Neural progenitor cell (in vitro differentiated cells): ENCODE data around the gene EIF4A3. TPM values are rescaled to one million over a fixed set of nuclear protein-coding genes. Genes with fewer than 3 reads are reported as not detected.
A peak's percentile ranks its signal among the peaks of the same experiment; 100 is the strongest.

ENCODE experiments used
- DNase-seq: peaks from one replicate; pipeline ENCODE4 v3.0.0-alpha.2; 2016; ENCODE audit warnings: low spot score
- H2AFZ ChIP-seq: fragments of 200-600 bp; sonication (generic); replicated peaks from 2 replicates; pipeline ENCODE4 v1.6.1; 2016; ENCODE audit warnings: antibody characterized with exemption
- H3F3A ChIP-seq: fragments of 200-600 bp; sonication (generic); 2 replicates; pipeline ENCODE4 v1.6.1; 2016; ENCODE audit warnings: antibody characterized with exemption, low read depth
- H3K27ac ChIP-seq: fragments of 200-600 bp; sonication (generic); 2 replicates; pipeline ENCODE4 v1.5.1; 2016; ENCODE audit warnings: mild to moderate bottlenecking
- H3K27me3 ChIP-seq: fragments of 200-600 bp; sonication (generic); 2 replicates; pipeline ENCODE4 v1.6.1; 2016; ENCODE audit warnings: mild to moderate bottlenecking, moderate library complexity
- H3K36me3 ChIP-seq: fragments of 200-600 bp; sonication (generic); 2 replicates; pipeline ENCODE4 v1.5.1; 2016
- H3K4me1 ChIP-seq: fragments of 200-600 bp; sonication (generic); 2 replicates; pipeline ENCODE4 v1.6.1; 2016; ENCODE audit warnings: mixed run types
- H3K4me2 ChIP-seq: fragments of 200-600 bp; sonication (generic); 2 replicates; pipeline ENCODE4 v1.6.1; 2016
- H3K4me3 ChIP-seq: fragments of 200-600 bp; sonication (generic); 2 replicates; pipeline ENCODE4 v1.5.1; 2016
- H3K79me2 ChIP-seq: fragments of 200-600 bp; sonication (generic); 2 replicates; pipeline ENCODE4 v1.6.1; 2016; ENCODE audit warnings: low read depth
- H3K9ac ChIP-seq: fragments of 200-600 bp; sonication (generic); 2 replicates; pipeline ENCODE4 v1.6.1; 2016
- H3K9me3 ChIP-seq: fragments of 200-600 bp; sonication (generic); 2 replicates; pipeline ENCODE4 v1.5.1; 2016; ENCODE audit warnings: low read depth
- H4K20me1 ChIP-seq: fragments of 200-600 bp; sonication (generic); 2 replicates; pipeline ENCODE4 v1.6.1; 2016; ENCODE audit warnings: low read depth
- H3K27ac Mint-ChIP-seq: 3 replicates; pipeline ENCODE4 v1.8.0; 2021; ENCODE audit warnings: mixed read lengths
- H3K27me3 Mint-ChIP-seq: 2 replicates; pipeline ENCODE4 v1.8.0; 2022; ENCODE audit warnings: low read depth, mild to moderate bottlenecking, inconsistent platforms, moderate library complexity, mixed read lengths; ENCODE audit not compliant: insufficient read depth
- H3K36me3 Mint-ChIP-seq: 3 replicates; pipeline ENCODE4 v1.8.0; 2021; ENCODE audit warnings: mixed read lengths
- H3K4me1 Mint-ChIP-seq: 3 replicates; pipeline ENCODE4 v1.8.0; 2021; ENCODE audit warnings: mixed read lengths
- H3K4me3 Mint-ChIP-seq: 3 replicates; pipeline ENCODE4 v1.8.0; 2021; ENCODE audit warnings: mild to moderate bottlenecking, moderate library complexity, mixed read lengths
- H3K9me3 Mint-ChIP-seq: 3 replicates; pipeline ENCODE4 v1.8.0; 2020; ENCODE audit warnings: mixed read lengths
- EZH2 ChIP-seq: fragments of 200-600 bp; sonication (generic); IDR thresholded peaks from 2 replicates; pipeline ENCODE4 v1.6.1; 2017; ENCODE audit warnings: antibody characterized with exemption, mild to moderate bottlenecking, moderate library complexity
- EZH2phosphoT487 ChIP-seq: fragments of 200-600 bp; sonication (generic); IDR thresholded peaks from 2 replicates; pipeline ENCODE4 v1.6.1; 2017; ENCODE audit warnings: antibody characterized with exemption
- total RNA-seq: library from RNA; depleted of rRNA; stranded (reverse); fragments of >200 nt; gene quantifications from 2 replicates; pipeline ENCODE4 v1.2.3, GENCODE V29; 2015; ENCODE audit warnings: low replicate concordance
- TF ChIP-seq, protein P1 (sequence below): fragments of 200-600 bp; sonication (generic); IDR thresholded peaks from 2 replicates; pipeline ENCODE4 v1.5.1; 2017; ENCODE audit warnings: antibody characterized with exemption, mild to moderate bottlenecking

EIF4A3 gene
- total RNA-seq, 1 donor from 2014 or later, result 102 TPM

DNA sequence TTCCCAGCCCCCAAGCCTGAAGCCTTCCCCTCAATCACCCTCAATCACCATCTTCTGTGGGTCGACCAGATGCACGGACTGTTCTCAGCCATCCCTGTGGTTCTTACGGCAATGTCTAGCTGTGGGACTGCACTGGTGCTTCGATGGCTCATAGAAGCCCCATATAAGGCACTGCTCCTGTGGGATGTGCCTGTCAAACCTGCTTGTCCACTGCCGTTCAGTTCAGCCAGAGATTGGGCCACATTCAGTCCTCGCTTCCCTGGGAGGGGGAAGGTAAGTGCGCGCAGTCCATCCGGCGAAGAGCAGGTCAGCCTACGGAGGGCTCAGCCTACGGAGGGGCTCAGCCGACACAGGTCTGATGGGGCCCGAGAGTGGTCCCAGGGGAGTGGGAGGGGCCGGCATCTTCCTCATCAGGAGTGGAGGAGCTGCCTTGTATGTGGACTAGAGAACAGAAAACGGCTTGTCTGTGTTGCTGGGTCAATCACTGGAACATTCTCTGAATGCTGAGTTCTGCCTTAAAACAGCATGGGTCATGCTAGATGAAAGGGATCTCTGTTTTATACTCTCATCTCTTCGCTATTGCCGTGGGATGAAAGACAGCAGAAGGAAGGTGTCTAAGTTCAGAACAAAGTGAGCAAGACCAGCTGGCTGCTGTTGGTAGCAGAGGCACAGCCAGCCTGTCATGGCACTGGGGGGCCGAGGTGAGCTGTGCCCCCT is 23.0 kb upstream of the EIF4A3 start, which contains the start of gene CARD14:
Gene CARD14 (plus strand): TSS at position 247 of the 717 bp plus-strand sequence. CDS start 11,409 bp downstream, outside the sequence.
- Histone ChIP-seq H3F3A (no peaks in the 10 kb centered on the region), H3K9me3 (no peaks in the 10 kb centered on the region), H3K27me3 (no peaks in the 10 kb centered on the region), H3K9ac (no peak within 1 kb of the TSS), H2AFZ (no peak within 1 kb of the TSS), H3K36me3 (no peaks in the 10 kb centered on the region), H3K79me2 (no peaks in the 10 kb centered on the region), H3K27ac (no peak within 1 kb of the TSS), H3K4me3 (no peak within 1 kb of the TSS), H3K4me1 (no peaks in the 10 kb centered on the region), H3K4me2 (no peak within 1 kb of the TSS), H4K20me1 (no peaks in the 10 kb centered on the region)
- Mint-ChIP-seq H3K4me1 (peaks cover 5% of the 10 kb centered on the region), H3K9me3 (no peaks in the 10 kb centered on the region), H3K27ac (peak within 1 kb of the TSS; percentile 50), H3K27me3 (peaks cover 6% of the 10 kb centered on the region), H3K4me3 (no peak within 1 kb of the TSS), H3K36me3 (no peaks in the 10 kb centered on the region)
- DNase-seq, result no peak
- TF ChIP-seq EZH2 (no peak), EZH2phosphoT487 (no peak)
- TF ChIP-seq, protein P1, sequence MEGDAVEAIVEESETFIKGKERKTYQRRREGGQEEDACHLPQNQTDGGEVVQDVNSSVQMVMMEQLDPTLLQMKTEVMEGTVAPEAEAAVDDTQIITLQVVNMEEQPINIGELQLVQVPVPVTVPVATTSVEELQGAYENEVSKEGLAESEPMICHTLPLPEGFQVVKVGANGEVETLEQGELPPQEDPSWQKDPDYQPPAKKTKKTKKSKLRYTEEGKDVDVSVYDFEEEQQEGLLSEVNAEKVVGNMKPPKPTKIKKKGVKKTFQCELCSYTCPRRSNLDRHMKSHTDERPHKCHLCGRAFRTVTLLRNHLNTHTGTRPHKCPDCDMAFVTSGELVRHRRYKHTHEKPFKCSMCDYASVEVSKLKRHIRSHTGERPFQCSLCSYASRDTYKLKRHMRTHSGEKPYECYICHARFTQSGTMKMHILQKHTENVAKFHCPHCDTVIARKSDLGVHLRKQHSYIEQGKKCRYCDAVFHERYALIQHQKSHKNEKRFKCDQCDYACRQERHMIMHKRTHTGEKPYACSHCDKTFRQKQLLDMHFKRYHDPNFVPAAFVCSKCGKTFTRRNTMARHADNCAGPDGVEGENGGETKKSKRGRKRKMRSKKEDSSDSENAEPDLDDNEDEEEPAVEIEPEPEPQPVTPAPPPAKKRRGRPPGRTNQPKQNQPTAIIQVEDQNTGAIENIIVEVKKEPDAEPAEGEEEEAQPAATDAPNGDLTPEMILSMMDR, result no peak

DNA sequence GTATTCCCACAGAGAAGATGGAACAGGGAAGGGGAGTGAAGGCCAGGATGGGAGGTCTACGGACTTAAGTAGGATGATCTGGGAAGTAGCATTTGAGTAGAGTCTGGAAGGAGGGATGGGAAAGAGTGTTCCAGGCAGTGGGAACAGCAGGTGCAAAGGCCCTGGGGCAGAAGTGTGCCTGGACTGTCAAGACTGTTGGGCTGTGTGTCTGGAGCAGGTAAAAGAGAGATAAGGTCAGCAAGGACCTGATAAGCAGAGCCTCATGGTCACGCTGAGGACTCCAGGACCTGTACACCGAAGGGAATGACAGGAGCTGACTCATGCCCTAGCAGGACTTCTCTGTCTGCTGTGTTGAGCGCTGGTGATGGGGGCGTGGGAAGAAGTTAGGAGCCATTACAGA is 22.2 kb upstream of the EIF4A3 start:
- Histone ChIP-seq H3K9me3 (no peaks in the 10 kb centered on the region), H2AFZ (no peak overlapping the region), H3K4me3 (no peak overlapping the region), H3K4me1 (no peaks in the 10 kb centered on the region), H3K27me3 (no peaks in the 10 kb centered on the region), H3K27ac (no peak overlapping the region), H3K36me3 (no peaks in the 10 kb centered on the region), H3F3A (no peaks in the 10 kb centered on the region), H4K20me1 (no peaks in the 10 kb centered on the region), H3K79me2 (no peaks in the 10 kb centered on the region), H3K9ac (no peak overlapping the region), H3K4me2 (no peak overlapping the region)
- TF ChIP-seq EZH2 (no peak), EZH2phosphoT487 (no peak)
- TF ChIP-seq, protein P1, result no peak
- no peak for DNase-seq
- Mint-ChIP-seq H3K4me1 (peaks cover 5% of the 10 kb centered on the region), H3K36me3 (no peaks in the 10 kb centered on the region), H3K9me3 (no peaks in the 10 kb centered on the region), H3K27me3 (peaks cover 4% of the 10 kb centered on the region), H3K4me3 (no peak overlapping the region), H3K27ac (peak overlapping the region; percentile 50)

GRCh38 chr17:80168371-80168770 is 21.4 kb upstream of the EIF4A3 start:
- Histone ChIP-seq H3K27me3 (no peaks in the 10 kb centered on the region), H3K9me3 (no peaks in the 10 kb centered on the region), H4K20me1 (no peaks in the 10 kb centered on the region), H3K4me3 (no peak overlapping the region), H3K27ac (no peak overlapping the region), H3F3A (no peaks in the 10 kb centered on the region), H3K36me3 (no peaks in the 10 kb centered on the region), H2AFZ (peak overlapping the region; percentile 44), H3K4me1 (no peaks in the 10 kb centered on the region), H3K9ac (no peak overlapping the region), H3K4me2 (no peak overlapping the region), H3K79me2 (no peaks in the 10 kb centered on the region)
- no peak for DNase-seq
- H3K4me3 Mint-ChIP-seq, result no peak overlapping the region
- peak overlapping the region; percentile 88 for H3K27ac Mint-ChIP-seq
- TF ChIP-seq EZH2, result no peak
- no peak for TF ChIP-seq EZH2phosphoT487
- TF ChIP-seq, protein P1, result no peak
- peaks cover 4% of the 10 kb centered on the region for H3K27me3 Mint-ChIP-seq
- peaks cover 5% of the 10 kb centered on the region for H3K4me1 Mint-ChIP-seq
- no peaks in the 10 kb centered on the region for H3K9me3 Mint-ChIP-seq
- no peaks in the 10 kb centered on the region for H3K36me3 Mint-ChIP-seq
